Measurements from ENCODE around the gene BUD13. TPM values are rescaled to one million over a fixed set of nuclear protein-coding genes. Genes with fewer than 3 reads are reported as not detected.
A peak's percentile ranks its signal among the peaks of the same experiment; 100 is the strongest.

BUD13 gene
- total and polyA plus RNA-seq, 2 experiments from 2014 or later: 17.0 to 24.8 TPM

DNA sequence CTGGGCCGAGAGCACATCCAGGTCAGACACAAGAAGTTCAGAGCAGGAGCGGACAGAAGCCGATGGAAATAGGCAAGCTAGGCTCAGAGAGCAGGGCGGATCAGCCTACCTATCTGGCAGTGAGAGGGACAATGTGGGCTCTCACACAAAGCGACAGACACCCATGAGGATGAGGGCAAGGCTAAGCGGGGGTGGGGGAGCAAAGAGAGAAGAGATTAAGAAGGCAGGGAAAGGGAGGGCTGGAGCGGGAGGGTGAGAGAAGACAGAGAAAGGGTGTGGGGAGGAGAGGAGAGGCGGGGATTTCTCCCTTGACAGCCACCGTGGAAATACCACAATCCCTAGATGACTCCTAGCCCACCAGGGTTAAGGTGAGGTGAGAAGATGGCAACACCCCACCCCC is 57.9 kb downstream of the BUD13 start:
- no peak for TF ChIP-seq NANOG (IDR thresholded peaks at IDR 0.05; ENCODE audit: borderline replicate concordance)
- TF ChIP-seq ZNF114 (CRISPR knock-in tag; IDR thresholded peaks at IDR 0.05): no peak
- TF ChIP-seq EZH2 (IDR thresholded peaks at IDR 0.05; ENCODE audit: low read depth, unreplicated experiment): no peak
- TF ChIP-seq JUNB (IDR thresholded peaks at IDR 0.05; ENCODE audit: unreplicated experiment): no peak
- TF ChIP-seq ZNF462 (CRISPR knock-in tag; IDR thresholded peaks at IDR 0.05): no peak
- TF ChIP-seq ZNF331 (CRISPR knock-in tag; IDR thresholded peaks at IDR 0.05; ENCODE audit: low read depth): no peak
- no peak for TF ChIP-seq REST (IDR thresholded peaks at IDR 0.05; ENCODE audit: unreplicated experiment)
- TF ChIP-seq CREB1 (CRISPR knock-in tag; IDR thresholded peaks at IDR 0.05; ENCODE audit: low read depth): no peak
- no peak for TF ChIP-seq EZH2phosphoT487 (IDR thresholded peaks at IDR 0.05; ENCODE audit: unreplicated experiment)
- TF ChIP-seq, protein P1, sequence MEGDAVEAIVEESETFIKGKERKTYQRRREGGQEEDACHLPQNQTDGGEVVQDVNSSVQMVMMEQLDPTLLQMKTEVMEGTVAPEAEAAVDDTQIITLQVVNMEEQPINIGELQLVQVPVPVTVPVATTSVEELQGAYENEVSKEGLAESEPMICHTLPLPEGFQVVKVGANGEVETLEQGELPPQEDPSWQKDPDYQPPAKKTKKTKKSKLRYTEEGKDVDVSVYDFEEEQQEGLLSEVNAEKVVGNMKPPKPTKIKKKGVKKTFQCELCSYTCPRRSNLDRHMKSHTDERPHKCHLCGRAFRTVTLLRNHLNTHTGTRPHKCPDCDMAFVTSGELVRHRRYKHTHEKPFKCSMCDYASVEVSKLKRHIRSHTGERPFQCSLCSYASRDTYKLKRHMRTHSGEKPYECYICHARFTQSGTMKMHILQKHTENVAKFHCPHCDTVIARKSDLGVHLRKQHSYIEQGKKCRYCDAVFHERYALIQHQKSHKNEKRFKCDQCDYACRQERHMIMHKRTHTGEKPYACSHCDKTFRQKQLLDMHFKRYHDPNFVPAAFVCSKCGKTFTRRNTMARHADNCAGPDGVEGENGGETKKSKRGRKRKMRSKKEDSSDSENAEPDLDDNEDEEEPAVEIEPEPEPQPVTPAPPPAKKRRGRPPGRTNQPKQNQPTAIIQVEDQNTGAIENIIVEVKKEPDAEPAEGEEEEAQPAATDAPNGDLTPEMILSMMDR (conservative IDR thresholded peaks at IDR 0.05; ENCODE audit: low read depth in 2 of 2): no peak
- TF ChIP-seq STAT1 (IDR thresholded peaks at IDR 0.05; ENCODE audit: unreplicated experiment): no peak
- Mint-ChIP-seq H3K27ac (no peak overlapping the region), H3K4me1 (peaks cover 26% of the 10 kb centered on the region)

More for the DNA sequence above, 57.9 kb downstream of the BUD13 start:
- Histone ChIP-seq H2AFZ (0 out of 2 replicates have a peak overlapping the region, but pooled peaks have one; percentile 78), H4K20me1 (replicated peaks; ENCODE audit: insufficient read depth) (no peaks in the 10 kb centered on the region), H3K4me3 (no peak overlapping the region), H3K4me2 (no peak overlapping the region), H3K79me2 (replicated peaks; ENCODE audit: insufficient read depth) (no peaks in the 10 kb centered on the region), H3F3A (replicated peaks; ENCODE audit: low read depth) (0 out of 2 replicates have a peak, but pooled peaks cover 3% of the 10 kb centered on the region), H3K9me2 (ENCODE audit: insufficient read depth) (0 out of 2 replicates have a peak, but pooled peaks cover 3% of the 10 kb centered on the region), H3K36me3 (ENCODE audit: insufficient read depth) (no peaks in the 10 kb centered on the region), H3K4me1 (ENCODE audit: insufficient read depth) (peaks cover 22% of the 10 kb centered on the region), H3K27ac (ENCODE audit: low read depth) (no peak overlapping the region), H3K27me3 (ENCODE audit: insufficient read depth) (peaks cover 6% of the 10 kb centered on the region; the same call in 1 of the 2 replicates)
- DNase-seq (ENCODE audit: low spot score) (peak; percentile 30), ATAC-seq (peak; percentile 31)
- no peaks in the 10 kb centered on the region for H3K9me3 Mint-ChIP-seq
- H3K36me3 Mint-ChIP-seq (ENCODE audit: low read depth): no peaks in the 10 kb centered on the region; the same call in 2 of the 3 replicates
- peaks cover 15% of the 10 kb centered on the region for H3K27me3 Mint-ChIP-seq (ENCODE audit: insufficient read depth, low read depth, poor library complexity)
- no peak overlapping the region for H3K4me3 Mint-ChIP-seq
